ENCODE measurements around the gene COLEC12.

Gene COLEC12

DNA sequence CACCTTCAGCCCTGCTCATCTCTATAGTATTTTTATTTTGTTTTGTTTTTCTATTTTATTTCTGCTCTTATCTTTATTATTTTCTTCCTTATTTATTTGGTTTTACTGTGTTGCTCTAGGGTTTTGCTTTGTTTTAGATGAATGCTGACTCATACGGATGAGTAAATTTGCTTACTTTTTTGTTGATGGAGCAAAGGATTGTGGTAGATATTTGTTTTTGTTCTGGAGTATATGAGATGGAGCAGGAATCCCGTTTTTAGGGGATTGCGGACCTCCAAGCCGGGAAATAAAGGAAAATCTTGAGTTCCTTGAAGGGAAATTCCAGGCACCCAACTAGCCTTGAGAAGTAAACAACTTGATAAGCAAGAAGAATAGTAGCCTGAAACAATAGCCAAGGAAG, 15.3 kb upstream of the COLEC12 start:
- TF ChIP-seq GATA1 (IDR thresholded peaks at IDR 0.05; ENCODE audit: low read depth, low read length): no peak
- no peak for TF ChIP-seq POLR2A (IDR thresholded peaks at IDR 0.05; ENCODE audit: low read length)
- DNase-seq: no peak

GRCh38 chr18:515156-515815, 14.8 kb upstream of the COLEC12 start:
- TF ChIP-seq POLR2A (IDR thresholded peaks at IDR 0.05; ENCODE audit: low read length) (no peak), GATA1 (IDR thresholded peaks at IDR 0.05; ENCODE audit: low read depth, low read length) (no peak)

DNA sequence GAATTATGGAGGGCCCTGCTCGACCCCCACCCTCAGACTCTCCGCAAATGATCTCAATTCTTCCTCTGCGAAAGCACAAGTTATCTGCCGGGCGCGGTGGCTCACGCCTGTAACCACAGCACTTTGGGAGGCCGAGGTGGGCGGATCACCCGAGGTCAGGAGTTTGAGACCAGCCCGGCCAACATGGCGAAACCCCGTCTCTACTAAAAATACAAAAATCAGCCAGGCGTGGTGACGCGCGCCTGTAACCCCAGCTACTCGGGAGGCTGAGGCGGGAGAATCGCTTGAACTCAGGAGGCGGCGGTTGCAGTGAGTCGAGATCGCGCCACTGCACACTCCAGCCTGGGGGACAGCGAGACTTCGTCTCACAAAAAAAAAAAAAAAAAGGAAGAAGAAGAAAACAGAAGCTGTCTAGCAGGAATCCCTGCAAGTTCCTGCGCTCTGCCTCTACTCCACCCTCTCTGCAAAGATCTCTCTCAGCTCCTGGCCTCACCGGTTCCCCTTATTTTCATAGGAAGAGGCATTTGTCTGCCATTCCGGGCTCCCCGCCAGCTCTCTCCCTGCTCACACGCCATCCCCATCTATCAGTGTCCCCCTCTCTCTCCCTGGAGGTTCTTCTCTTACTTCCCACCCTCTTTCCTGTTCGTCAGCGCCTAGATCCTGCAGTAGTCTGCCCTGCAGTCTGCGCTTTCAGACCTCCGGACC, 13.5 kb upstream of the COLEC12 start:
- no peak for TF ChIP-seq GATA1 (IDR thresholded peaks at IDR 0.05; ENCODE audit: low read depth, low read length)
- no peak for TF ChIP-seq POLR2A (IDR thresholded peaks at IDR 0.05; ENCODE audit: low read length)
- DNase-seq: no peak

More at GRCh38 chr18:515156-515815, 14.8 kb upstream of the COLEC12 start:
- DNase-seq: no peak

DNA sequence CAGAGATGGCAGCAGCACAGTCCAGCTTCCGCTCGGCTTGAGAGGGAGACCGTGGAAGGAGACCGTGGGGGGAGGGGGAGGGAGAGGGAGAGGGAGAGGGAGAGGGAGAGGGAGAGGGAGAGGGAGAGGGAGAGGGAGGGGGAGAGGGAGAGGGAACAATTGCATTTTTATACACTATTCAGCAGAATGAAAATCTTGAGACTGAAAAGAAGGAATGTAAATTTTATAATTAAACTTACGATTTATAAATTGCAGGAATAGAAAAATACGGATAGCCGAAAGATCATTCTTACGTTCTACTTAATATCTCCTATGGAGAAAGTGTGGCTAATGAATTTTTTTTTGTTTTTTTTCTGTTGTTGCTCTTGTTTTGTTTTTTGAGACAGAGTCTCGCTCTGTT, 12.5 kb upstream of the COLEC12 start:
- no peak for TF ChIP-seq POLR2A (IDR thresholded peaks at IDR 0.05; ENCODE audit: low read length)

DNA sequence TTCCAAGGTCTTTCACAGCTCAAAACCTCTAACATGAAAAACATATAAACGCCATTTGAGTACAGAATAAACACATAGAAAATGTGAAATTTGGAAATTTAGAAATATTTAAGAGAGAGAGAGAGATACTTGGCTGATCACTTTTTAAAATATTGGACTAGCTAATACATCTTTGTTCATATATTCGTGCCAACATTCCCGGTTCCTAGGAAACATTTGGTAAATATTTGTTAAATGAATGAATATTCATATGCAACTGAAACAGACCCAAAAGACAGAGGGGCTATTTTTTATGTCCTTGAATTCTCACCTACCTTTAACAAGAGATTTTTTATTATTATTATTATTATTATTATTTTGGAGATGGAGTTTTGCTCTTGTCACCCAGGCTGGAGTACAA, 8.3 kb upstream of the COLEC12 start:
- DNase-seq: no peak
- TF ChIP-seq GATA1 (IDR thresholded peaks at IDR 0.05; ENCODE audit: low read depth, low read length) (no peak), POLR2A (IDR thresholded peaks at IDR 0.05; ENCODE audit: low read length) (no peak)

More for the DNA sequence above, 12.5 kb upstream of the COLEC12 start:
- DNase-seq: no peak

DNA sequence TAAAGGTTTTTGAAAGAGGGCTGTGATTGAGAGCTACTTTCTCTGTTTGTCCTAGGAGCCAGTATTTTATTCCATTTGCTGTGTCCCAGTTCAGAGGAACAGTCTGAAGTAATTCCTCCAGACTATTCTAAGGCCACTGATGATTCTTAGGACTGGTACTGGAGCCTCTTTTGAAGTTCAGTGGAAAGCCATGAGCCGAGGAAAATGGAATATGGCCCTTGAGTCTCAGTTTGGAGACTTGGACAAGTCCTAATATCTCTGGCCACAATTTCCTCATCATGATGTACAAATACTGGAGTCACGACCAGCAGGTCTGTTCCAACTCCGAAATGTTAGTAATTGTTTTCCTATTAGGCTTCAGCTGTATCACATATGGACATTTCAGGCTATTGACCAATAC, 7.1 kb upstream of the COLEC12 start:
- DNase-seq: no peak
- TF ChIP-seq POLR2A (IDR thresholded peaks at IDR 0.05; ENCODE audit: low read length) (no peak), GATA1 (IDR thresholded peaks at IDR 0.05; ENCODE audit: low read depth, low read length) (no peak)

- no peak for TF ChIP-seq GATA1 (IDR thresholded peaks at IDR 0.05; ENCODE audit: low read depth, low read length)
- no peak for DNase-seq
Measured at GRCh38 chr18:506801-507200, 6.3 kb upstream of the COLEC12 start.

DNA sequence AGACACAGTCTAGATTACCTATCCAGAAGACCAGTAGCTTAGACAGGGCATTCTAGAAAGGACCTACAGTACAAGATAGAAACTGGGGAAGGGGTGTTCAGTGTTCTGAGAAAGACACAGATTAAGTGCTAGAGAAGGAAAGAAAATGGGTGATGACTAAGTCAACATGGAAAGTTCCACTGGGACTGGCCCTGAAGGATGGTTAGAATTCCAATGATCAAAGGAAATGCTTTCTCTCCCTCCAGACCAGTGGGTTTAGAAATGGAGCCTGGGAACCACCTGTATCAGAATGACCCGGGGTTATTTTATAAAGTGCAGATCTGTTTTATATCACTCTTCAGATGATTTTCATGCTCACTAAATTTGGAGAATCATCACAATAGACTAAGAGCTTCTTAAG, 5.8 kb upstream of the COLEC12 start:
- DNase-seq: no peak
- TF ChIP-seq POLR2A (IDR thresholded peaks at IDR 0.05; ENCODE audit: low read length): no peak
- TF ChIP-seq GATA1 (IDR thresholded peaks at IDR 0.05; ENCODE audit: low read depth, low read length): no peak

DNA sequence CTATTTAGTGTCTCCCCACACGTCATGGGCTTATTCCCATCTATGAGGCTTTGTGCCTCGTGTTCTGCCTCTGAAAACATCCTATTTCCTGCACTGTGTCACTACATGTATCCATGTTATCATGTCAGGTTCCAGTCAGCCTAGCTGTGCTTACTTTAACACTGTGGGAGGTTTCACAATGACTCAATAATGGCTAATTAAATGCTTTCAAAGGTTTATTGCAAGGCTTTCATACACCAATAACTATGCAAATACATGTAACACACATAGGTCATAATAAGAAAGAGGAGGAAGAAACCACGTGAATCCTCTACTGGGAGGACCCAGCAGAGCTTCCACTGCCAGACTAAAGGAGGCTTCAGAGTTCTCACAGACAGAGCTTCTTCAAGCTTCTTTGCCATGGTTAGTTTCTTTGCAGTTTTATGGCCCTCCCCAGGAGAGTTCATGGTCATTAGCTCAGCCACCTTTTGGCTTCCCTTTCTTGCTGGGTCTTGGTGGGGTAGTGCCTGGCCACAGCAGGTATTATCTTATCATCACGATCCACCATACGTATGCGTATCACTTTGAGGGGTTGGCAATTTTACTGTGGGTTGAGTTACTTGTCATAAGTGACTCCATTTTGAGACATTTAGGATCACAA, 5.1 kb upstream of the COLEC12 start:
- TF ChIP-seq POLR2A (IDR thresholded peaks at IDR 0.05; ENCODE audit: low read length) (no peak), GATA1 (IDR thresholded peaks at IDR 0.05; ENCODE audit: low read depth, low read length) (no peak)
- no peak for DNase-seq

GRCh38 chr18:501406-501714, 859 bp upstream of the COLEC12 start:
- no peak for DNase-seq
- TF ChIP-seq POLR2A (IDR thresholded peaks at IDR 0.05; ENCODE audit: low read length): no peak
- TF ChIP-seq GATA1 (IDR thresholded peaks at IDR 0.05; ENCODE audit: low read depth, low read length): no peak

- TF ChIP-seq POLR2A (IDR thresholded peaks at IDR 0.05; ENCODE audit: low read length): no peak
- no peak for TF ChIP-seq GATA1 (IDR thresholded peaks at IDR 0.05; ENCODE audit: low read depth, low read length)
Measured at GRCh38 chr18:499776-500631, 497 bp downstream of the COLEC12 start.

DNA sequence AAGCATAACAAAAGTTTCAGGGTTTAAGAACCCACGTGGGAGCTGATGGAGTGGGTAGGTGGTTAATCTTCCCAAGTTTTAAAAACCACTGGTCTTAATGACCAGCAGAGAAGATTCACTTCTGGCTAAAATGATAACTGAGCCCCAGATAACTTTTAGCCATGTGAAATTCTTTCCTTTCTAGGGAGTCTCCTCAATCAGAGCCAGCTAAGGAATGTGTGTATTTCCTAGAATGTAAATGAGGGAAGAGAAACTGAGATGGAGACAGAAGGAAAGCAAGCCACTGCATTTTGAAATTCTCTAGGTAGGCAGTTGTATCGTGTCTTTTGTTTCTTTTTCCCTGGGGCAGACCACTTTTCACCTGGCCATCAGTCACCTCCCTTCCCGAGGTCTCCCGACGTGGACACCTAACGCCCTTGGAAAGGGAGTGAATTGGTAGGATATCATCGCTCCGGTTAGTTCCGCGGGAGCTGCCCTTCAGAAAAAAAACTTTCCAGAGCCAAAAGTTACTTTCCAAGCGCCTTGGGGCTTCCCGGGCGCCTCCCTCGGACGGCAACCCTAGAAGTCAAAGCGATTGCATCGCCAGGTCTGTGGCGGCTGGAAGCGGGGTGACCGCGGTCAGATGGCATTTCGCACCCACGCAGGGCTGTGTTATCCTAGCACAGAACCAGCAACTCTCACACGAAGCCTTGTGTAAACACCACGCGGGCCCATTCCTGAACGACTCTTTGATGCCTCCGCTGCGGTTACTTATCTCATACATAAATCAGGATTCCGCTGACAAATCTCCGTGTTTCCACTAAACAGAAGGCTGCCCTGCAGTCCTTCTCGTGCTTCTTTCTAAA, 1.3 kb downstream of the COLEC12 start:
- TF ChIP-seq GATA1 (IDR thresholded peaks at IDR 0.05; ENCODE audit: low read depth, low read length) (no peak), POLR2A (IDR thresholded peaks at IDR 0.05; ENCODE audit: low read length) (no peak)
- DNase-seq: no peak

More at GRCh38 chr18:499776-500631, 497 bp downstream of the COLEC12 start:
- peak; percentile 26 to 38 for DNase-seq

- DNase-seq: no peak
- TF ChIP-seq GATA1 (IDR thresholded peaks at IDR 0.05; ENCODE audit: low read depth, low read length): no peak
- no peak for TF ChIP-seq POLR2A (IDR thresholded peaks at IDR 0.05; ENCODE audit: low read length)
Measured at GRCh38 chr18:497688-498087, 2.8 kb downstream of the COLEC12 start.
